Osteocyte (in vitro differentiated cells): ENCODE results near the gene ZNF891. TPM values are rescaled to one million over a fixed set of nuclear protein-coding genes. Genes with fewer than 3 reads are reported as not detected.
A peak's percentile ranks its signal among the peaks of the same experiment; 100 is the strongest.

Experiments used
- DNase-seq: peaks from one replicate; pipeline ENCODE4 v3.0.0; 2021; ENCODE audit warnings: mixed read lengths; ENCODE audit not compliant: unreplicated experiment; ENCODE audit errors: extremely low spot score
- H3K27ac Mint-ChIP-seq: one replicate; pipeline ENCODE4 v1.8.0; 2021; ENCODE audit warnings: mild to moderate bottlenecking, mixed read lengths; ENCODE audit not compliant: unreplicated experiment
- H3K27me3 Mint-ChIP-seq: one replicate; pipeline ENCODE4 v1.8.0; 2021; ENCODE audit warnings: mixed read lengths; ENCODE audit not compliant: unreplicated experiment
- H3K36me3 Mint-ChIP-seq: one replicate; pipeline ENCODE4 v1.8.0; 2021; ENCODE audit warnings: mixed read lengths; ENCODE audit not compliant: unreplicated experiment
- H3K4me1 Mint-ChIP-seq: one replicate; pipeline ENCODE4 v1.8.0; 2021; ENCODE audit warnings: mixed read lengths; ENCODE audit not compliant: unreplicated experiment
- H3K4me3 Mint-ChIP-seq: one replicate; pipeline ENCODE4 v1.8.0; 2021; ENCODE audit warnings: mild to moderate bottlenecking, moderate library complexity, mixed read lengths; ENCODE audit not compliant: unreplicated experiment
- H3K9me3 Mint-ChIP-seq: one replicate; pipeline ENCODE4 v1.8.0; 2021; ENCODE audit warnings: mixed read lengths; ENCODE audit not compliant: unreplicated experiment
- CTCF ChIP-seq: fragments of 200-600 bp; sonication (generic); IDR thresholded peaks from 2 replicates; pipeline ENCODE4 v1.5.0; 2021; ENCODE audit warnings: antibody characterized with exemption, mild to moderate bottlenecking, moderate library complexity
- total RNA-seq: library from RNA; stranded (reverse); gene quantifications from 2 replicates; pipeline ENCODE4 v1.2.1, GENCODE V29; 2021

The ZNF891 gene
- total RNA-seq, 1 donor from 2014 or later = 2.3 TPM

GRCh38 chr12:133063556-133063955 is 66.5 kb downstream of the ZNF891 start:
- no peak overlapping the region for H3K4me3 Mint-ChIP-seq
- no peaks in the 10 kb centered on the region for H3K4me1 Mint-ChIP-seq
- H3K27me3 Mint-ChIP-seq = no peaks in the 10 kb centered on the region

GRCh38 chr12:133061954-133062353 is 68.1 kb downstream of the ZNF891 start:
- no peak overlapping the region for H3K4me3 Mint-ChIP-seq
- no peak overlapping the region for H3K27ac Mint-ChIP-seq
- no peaks in the 10 kb centered on the region for H3K27me3 Mint-ChIP-seq
- TF ChIP-seq CTCF = no peak
- H3K4me1 Mint-ChIP-seq = no peaks in the 10 kb centered on the region
- peaks cover 46% of the 10 kb centered on the region for H3K36me3 Mint-ChIP-seq
- H3K9me3 Mint-ChIP-seq = peaks cover 38% of the 10 kb centered on the region
- DNase-seq = no peak

More at GRCh38 chr12:133063556-133063955, 66.5 kb downstream of the ZNF891 start:
- Mint-ChIP-seq H3K27ac (no peak overlapping the region), H3K9me3 (peaks cover 27% of the 10 kb centered on the region), H3K36me3 (peaks cover 30% of the 10 kb centered on the region)
- no peak for DNase-seq
- no peak for TF ChIP-seq CTCF

- H3K9me3 Mint-ChIP-seq = peaks cover 34% of the 10 kb centered on the region
- H3K27ac Mint-ChIP-seq = peak overlapping the region; percentile 41
- no peak for DNase-seq
- H3K36me3 Mint-ChIP-seq = peaks cover 70% of the 10 kb centered on the region
- no peaks in the 10 kb centered on the region for H3K27me3 Mint-ChIP-seq
- no peaks in the 10 kb centered on the region for H3K4me1 Mint-ChIP-seq
- TF ChIP-seq CTCF = no peak
- no peak overlapping the region for H3K4me3 Mint-ChIP-seq
These were observed 71.6 kb downstream of the ZNF891 start for GRCh38 chr12:133058203-133059113.

- no peak for DNase-seq
- Mint-ChIP-seq H3K4me3 (no peak overlapping the region), H3K9me3 (peaks cover 44% of the 10 kb centered on the region)
These were observed 72.6 kb downstream of the ZNF891 start for GRCh38 chr12:133057446-133057845.

More at GRCh38 chr12:133057446-133057845, 72.6 kb downstream of the ZNF891 start:
- H3K27ac Mint-ChIP-seq = peak overlapping the region; percentile 41
- no peak for TF ChIP-seq CTCF
- peaks cover 72% of the 10 kb centered on the region for H3K36me3 Mint-ChIP-seq
- no peaks in the 10 kb centered on the region for H3K27me3 Mint-ChIP-seq
- H3K4me1 Mint-ChIP-seq = no peaks in the 10 kb centered on the region

Other genes with a start within 250 kb of the ZNF891 start
- 58.4 and 63.3 TPM in 2 replicates for gene CHFR, start 242.7 kb downstream of the ZNF891 start, total RNA-seq
- 17.8 and 19.1 TPM in 2 replicates for gene ZNF605, start 174.0 kb downstream of the ZNF891 start, total RNA-seq
- gene ZNF26, start 143.9 kb downstream of the ZNF891 start, total RNA-seq = 13.6 and 16.3 TPM in 2 replicates
- gene ZNF84, start 92.8 kb downstream of the ZNF891 start, total RNA-seq = 43.5 and 44.8 TPM in 2 replicates
- 16.5 and 19.6 TPM in 2 replicates for gene ZNF140, start 49.4 kb downstream of the ZNF891 start, total RNA-seq
- 17.3 and 18.4 TPM in 2 replicates for gene ZNF10, start 353 bp upstream of the ZNF891 start, total RNA-seq
- gene ZNF268, start 51.2 kb upstream of the ZNF891 start, total RNA-seq = 19.1 and 25.0 TPM in 2 replicates
- not detected in 2 replicates for gene ANHX, start 105.6 kb upstream of the ZNF891 start, total RNA-seq